GM23338 (cell line): ENCODE results near the gene OGDHL. TPM values are rescaled to one million over a fixed set of nuclear protein-coding genes. Genes with fewer than 3 reads are reported as not detected.

ENCODE experiments used
- ATAC-seq: fragments of 200-7000 bp; cut with Tn5 transposase; 3 replicates; pipeline ENCODE4 v1.9.1; 2020
- DNase-seq: peaks from one replicate; pipeline ENCODE4 v3.0.0-alpha.2; 2015; ENCODE audit warnings: low spot score
- H2AFZ ChIP-seq: fragments of 200-600 bp; sonication (generic); 2 replicates; pipeline ENCODE4 v1.8.0; 2016; ENCODE audit warnings: antibody characterized with exemption, mild to moderate bottlenecking, moderate library complexity
- H3F3A ChIP-seq: fragments of 200-600 bp; sonication (generic); replicated peaks from 2 replicates; pipeline ENCODE4 v1.8.0; 2017; ENCODE audit warnings: antibody characterized with exemption, mixed run types, low read depth
- H3K27ac ChIP-seq: fragments of 200-600 bp; sonication (generic); 2 replicates; pipeline ENCODE4 v1.6.1; 2016; ENCODE audit warnings: low read depth
- H3K27me3 ChIP-seq: fragments of 200-600 bp; sonication (generic); 2 replicates; pipeline ENCODE4 v1.8.0; 2016; ENCODE audit warnings: mild to moderate bottlenecking, mixed run types, moderate library complexity; ENCODE audit not compliant: insufficient read depth
- H3K36me3 ChIP-seq: fragments of 200-600 bp; sonication (generic); 2 replicates; pipeline ENCODE4 v1.8.0; 2016; ENCODE audit warnings: mild to moderate bottlenecking; ENCODE audit not compliant: insufficient read depth
- H3K4me1 ChIP-seq: fragments of 200-600 bp; sonication (generic); 2 replicates; pipeline ENCODE4 v1.8.0; 2016; ENCODE audit warnings: mild to moderate bottlenecking, moderate library complexity; ENCODE audit not compliant: insufficient read depth
- H3K4me2 ChIP-seq: fragments of 200-600 bp; sonication (generic); 2 replicates; pipeline ENCODE4 v1.7.1; 2017; ENCODE audit warnings: mixed run types
- H3K4me3 ChIP-seq: fragments of 200-600 bp; sonication (generic); 2 replicates; pipeline ENCODE4 v1.6.1; 2016; ENCODE audit warnings: mixed run types
- H3K79me2 ChIP-seq: fragments of 200-600 bp; sonication (generic); replicated peaks from 2 replicates; pipeline ENCODE4 v1.8.0; 2017; ENCODE audit warnings: mild to moderate bottlenecking; ENCODE audit not compliant: insufficient read depth
- H3K9me2 ChIP-seq: fragments of 200-600 bp; sonication (generic); 2 replicates; pipeline ENCODE4 v1.8.0; 2017; ENCODE audit not compliant: insufficient read depth
- H4K20me1 ChIP-seq: fragments of 200-600 bp; sonication (generic); replicated peaks from 2 replicates; pipeline ENCODE4 v1.8.0; 2017; ENCODE audit warnings: mild to moderate bottlenecking; ENCODE audit not compliant: insufficient read depth
- H3K27ac Mint-ChIP-seq: 2 replicates; pipeline ENCODE4 v1.8.0; 2020; ENCODE audit warnings: inconsistent platforms, mild to moderate bottlenecking, moderate library complexity, mixed read lengths
- H3K27me3 Mint-ChIP-seq: 3 replicates; pipeline ENCODE4 v1.8.0; 2022; ENCODE audit warnings: low read depth, mild to moderate bottlenecking, moderate library complexity, mixed read lengths, inconsistent platforms; ENCODE audit not compliant: insufficient read depth, poor library complexity
- H3K36me3 Mint-ChIP-seq: 3 replicates; pipeline ENCODE4 v1.8.0; 2021; ENCODE audit warnings: low read depth, mild to moderate bottlenecking, inconsistent platforms, moderate library complexity, mixed read lengths
- H3K4me1 Mint-ChIP-seq: 3 replicates; pipeline ENCODE4 v1.8.0; 2020; ENCODE audit warnings: mild to moderate bottlenecking, inconsistent platforms, mixed read lengths
- H3K4me3 Mint-ChIP-seq: 3 replicates; pipeline ENCODE4 v1.8.0; 2021; ENCODE audit warnings: moderate library complexity, mild to moderate bottlenecking, inconsistent platforms, mixed read lengths
- H3K9me3 Mint-ChIP-seq: 3 replicates; pipeline ENCODE4 v1.8.0; 2020; ENCODE audit warnings: moderate library complexity, mild to moderate bottlenecking, inconsistent platforms, mixed read lengths
- EZH2 ChIP-seq: fragments of 200-600 bp; sonication (generic); IDR thresholded peaks from one replicate; pipeline ENCODE4 v1.8.0; 2017; ENCODE audit warnings: antibody characterized with exemption, mild to moderate bottlenecking, low read depth; ENCODE audit not compliant: unreplicated experiment
- JUNB ChIP-seq: IDR thresholded peaks from one replicate; pipeline ENCODE4 v1.6.1; 2016; ENCODE audit warnings: antibody characterized with exemption; ENCODE audit not compliant: unreplicated experiment
- NANOG ChIP-seq: IDR thresholded peaks from 2 replicates; pipeline ENCODE4 v1.6.1; 2016; ENCODE audit warnings: antibody characterized with exemption, borderline replicate concordance
- STAT1 ChIP-seq: IDR thresholded peaks from one replicate; pipeline ENCODE4 v1.6.1; 2016; ENCODE audit warnings: antibody characterized with exemption; ENCODE audit not compliant: unreplicated experiment
- ZNF331 ChIP-seq: fragments of 250-450 bp; sonication (Bioruptor Pico); IDR thresholded peaks from 2 replicates; pipeline ENCODE4 v1.5.0; 2020; ENCODE audit warnings: low read depth, mild to moderate bottlenecking, moderate library complexity
- ZNF462 ChIP-seq: fragments of 250-450 bp; sonication (Bioruptor Pico); IDR thresholded peaks from 2 replicates; pipeline ENCODE4 v1.5.0; 2020; ENCODE audit warnings: mild to moderate bottlenecking, moderate library complexity
- polyA plus RNA-seq: library from polyadenylated mRNA; unstranded; fragments of >200 nt; fragmentation: Nextera tagmentation; extraction: Ambion mirVana; gene quantifications from 2 replicates; pipeline ENCODE4 v1.2.1, GENCODE V29; 2016
- total RNA-seq: library from RNA; depleted of rRNA; stranded (reverse); fragments of >200 nt; shearing (Covaris generic); gene quantifications from 2 replicates; pipeline ENCODE4 v1.2.3, GENCODE V29; 2014

The OGDHL gene
- total and polyA plus RNA-seq, 2 experiments from 2014 or later, result 8.3 to 15.5 TPM

- TF ChIP-seq ZNF462 (CRISPR knock-in tag), result no peak
- no peak for TF ChIP-seq STAT1
- no peak for TF ChIP-seq ZNF331 (CRISPR knock-in tag)
- TF ChIP-seq JUNB, result no peak
- peak; percentile 95 for TF ChIP-seq NANOG
Measured at GRCh38 chr10:49689882-49690510, 72.1 kb downstream of the OGDHL start (continued).

GRCh38 chr10:49688920-49689319, 73.2 kb downstream of the OGDHL start:
- no peaks in the 10 kb centered on the region; the same call in 1 of the 2 replicates for H4K20me1 ChIP-seq
- H2AFZ ChIP-seq, result no peak overlapping the region
- Mint-ChIP-seq H3K4me1 (peaks cover 53% of the 10 kb centered on the region), H3K9me3 (peaks cover 47% of the 10 kb centered on the region), H3K27me3 (peaks cover 78% of the 10 kb centered on the region), H3K4me3 (peak overlapping the region; percentile 45), H3K27ac (no peak overlapping the region), H3K36me3 (peaks cover 20% of the 10 kb centered on the region; the same call in 2 of the 3 replicates)
- DNase-seq, result peak; percentile 30
- TF ChIP-seq ZNF462 (CRISPR knock-in tag) (no peak), ZNF331 (CRISPR knock-in tag) (no peak), EZH2 (peak; percentile 54)
- peaks cover 82% of the 10 kb centered on the region for H3K27me3 ChIP-seq
- H3K9me2 ChIP-seq, result no peaks in the 10 kb centered on the region; the same call in 1 of the 2 replicates
- H3K4me1 ChIP-seq, result peaks cover 36% of the 10 kb centered on the region
- H3F3A ChIP-seq, result no peaks in the 10 kb centered on the region; the same call in 1 of the 2 replicates
- no peaks in the 10 kb centered on the region for H3K36me3 ChIP-seq
- no peaks in the 10 kb centered on the region for H3K79me2 ChIP-seq
- H3K27ac ChIP-seq, result no peak overlapping the region
- H3K4me2 ChIP-seq, result peak overlapping the region; percentile 74
- ATAC-seq, result 0 out of 3 replicates have a peak, but pooled peaks have one; percentile 3
- H3K4me3 ChIP-seq, result peak overlapping the region; percentile 46
